K562 (cell line): ENCODE measurements around the gene GLI1. TPM values are rescaled to one million over a fixed set of nuclear protein-coding genes. Genes with fewer than 3 reads are reported as not detected.

Source experiments
- BCOR ChIP-seq: fragments of 450-650 bp; IDR thresholded peaks from 2 replicates; pipeline ENCODE4 v1.6.1; 2016
- CBX1 ChIP-seq: sonication (generic); IDR thresholded peaks from 2 replicates; pipeline ENCODE4 v1.6.1; 2016; ENCODE audit warnings: antibody characterized with exemption, low read depth, mild to moderate bottlenecking
- CEBPG ChIP-seq, 3 experiments: fragments of 200-800 bp in 1 of 3; sonication (Bioruptor generic) in 1 of 3; sonication (generic) in 1 of 3; formaldehyde crosslinking in 1 of 3; IDR thresholded peaks in 2 of 3; conservative IDR thresholded peaks in 1 of 3; 2 replicates each; pipeline versions ENCODE4 v1.6.1 to v1.8.0; 2016 to 2022; ENCODE audit warnings: missing compliant biosample characterization in 2 of 3, missing genetic modification characterization in 2 of 3, mild to moderate bottlenecking in 1 of 3, missing genetic modification reagents in 1 of 3
- ELF2 ChIP-seq: fragments of 250-450 bp; sonication (Bioruptor Pico); IDR thresholded peaks from 2 replicates; pipeline ENCODE4 v1.5.0; 2021; ENCODE audit warnings: mild to moderate bottlenecking
- HDAC3 ChIP-seq: fragments of 450-650 bp; IDR thresholded peaks from 2 replicates; pipeline ENCODE4 v1.6.1; 2018; ENCODE audit warnings: borderline replicate concordance, mild to moderate bottlenecking, moderate library complexity; ENCODE audit not compliant: partially characterized antibody
- ILK ChIP-seq: fragments of 450-650 bp; IDR thresholded peaks from 2 replicates; pipeline ENCODE4 v1.6.1; 2016; ENCODE audit warnings: missing genetic modification characterization, low read depth, mild to moderate bottlenecking, missing compliant biosample characterization, moderate library complexity, borderline replicate concordance
- MEIS2 ChIP-seq: fragments of 450-650 bp; IDR thresholded peaks from 2 replicates; pipeline ENCODE4 v1.6.1; 2014; ENCODE audit warnings: mild to moderate bottlenecking; ENCODE audit not compliant: partially characterized antibody
- POLR2A ChIP-seq: fragments of 450-650 bp; conservative IDR thresholded peaks from 2 replicates; pipeline ENCODE4 v1.6.1; 2016
- POLR2AphosphoS5 ChIP-seq: IDR thresholded peaks from 2 replicates; pipeline ENCODE4 v1.6.1; 2011; ENCODE audit warnings: mild to moderate bottlenecking, low read depth, low read length, moderate library complexity; ENCODE audit not compliant: control insufficient read depth, insufficient read depth
- PTBP1 ChIP-seq: fragments of 200-400 bp; formaldehyde crosslinking; IDR thresholded peaks from 2 replicates; pipeline ENCODE4 v1.6.1; 2017; ENCODE audit warnings: low read depth, low read length
- RBFOX2 ChIP-seq: fragments of 200-400 bp; formaldehyde crosslinking; IDR thresholded peaks from 2 replicates; pipeline ENCODE4 v1.6.1; 2017; ENCODE audit warnings: low read depth, mild to moderate bottlenecking, low read length, moderate library complexity
- SLC30A9 ChIP-seq: fragments of 250-450 bp; sonication (Bioruptor Pico); IDR thresholded peaks from 2 replicates; pipeline ENCODE4 v1.8.0; 2022; ENCODE audit warnings: mild to moderate bottlenecking, moderate library complexity
- SUPT5H ChIP-seq: fragments of 450-650 bp; IDR thresholded peaks from 2 replicates; pipeline ENCODE4 v1.6.1; 2016
- TBP ChIP-seq: optimal IDR thresholded peaks from 2 replicates; pipeline ENCODE3; 2011; ENCODE audit warnings: low read depth, low read length, improper control_type of control experiment
- TCF7L2 ChIP-seq: fragments of 150-350 bp; IDR thresholded peaks from 2 replicates; pipeline ENCODE4 v1.6.1; 2016; ENCODE audit warnings: low read depth, mild to moderate bottlenecking, low read length, moderate library complexity
- XRCC3 ChIP-seq: fragments of 450-650 bp; IDR thresholded peaks from 2 replicates; pipeline ENCODE4 v1.6.1; 2017; ENCODE audit warnings: mild to moderate bottlenecking, moderate library complexity
- ZFP36 ChIP-seq: fragments of 150-350 bp; IDR thresholded peaks from 2 replicates; pipeline ENCODE4 v1.6.1; 2018; ENCODE audit warnings: low read length, low read depth; ENCODE audit not compliant: partially characterized antibody
- polyA plus RNA-seq, 8 experiments: library from polyadenylated mRNA; depleted of rRNA in 4 of 8; stranded (reverse) in 5 of 8; unstranded in 3 of 8; fragments of >200 nt; fragmentation: Nextera tagmentation in 2 of 8; fragmentation: Illumina TruSeq in 1 of 8; extraction: Ambion mirVana in 2 of 8; extraction: Trizol in 1 of 8; gene quantifications; 2 replicates each; pipeline versions ENCODE4 v1.2.1 to v1.2.3, GENCODE V29; 2011 to 2014; ENCODE audit warnings: inconsistent platforms in 1 of 8, missing spikeins in 1 of 8
- total RNA-seq, 7 experiments: library from RNA; depleted of rRNA in 6 of 7; stranded (reverse); fragments of >200 nt in 6 of 7; fragmentation: Illumina TruSeq in 2 of 7; extraction: Trizol in 2 of 7; gene quantifications; 2 replicates each; pipeline versions ENCODE4 v1.2.1 to v1.2.3, GENCODE V29; 2011 to 2021; ENCODE audit warnings: low replicate concordance in 1 of 7
- TF ChIP-seq, protein P1 (sequence below): fragments of 450-650 bp; formaldehyde crosslinking; conservative IDR thresholded peaks from 2 replicates; pipeline ENCODE4 v1.4.0; 2022; ENCODE audit warnings: mild to moderate bottlenecking, missing genetic modification characterization
- TF ChIP-seq, protein P2 (sequence below): sonication (generic); formaldehyde crosslinking; IDR thresholded peaks from 2 replicates; pipeline ENCODE4 v1.8.0; 2022; ENCODE audit warnings: missing genetic modification reagents, mild to moderate bottlenecking, moderate library complexity, borderline replicate concordance
- TF ChIP-seq, protein P3 (sequence below): sonication (generic); formaldehyde crosslinking; IDR thresholded peaks from 2 replicates; pipeline ENCODE4 v1.8.1; 2023; ENCODE audit warnings: missing genetic modification reagents, mild to moderate bottlenecking, borderline replicate concordance
- TF ChIP-seq, protein P4 (sequence below): fragments of 250-450 bp; sonication (Bioruptor Pico); IDR thresholded peaks from 2 replicates; pipeline ENCODE4 v1.5.0; 2020; ENCODE audit warnings: mild to moderate bottlenecking

Gene GLI1
- total and polyA plus RNA-seq, 9 of the 15 experiments (the other 6 are each of a cell fraction or from before 2014, with no cell fraction given): 0.24 to 3.7 (median 0.61) TPM

DNA sequence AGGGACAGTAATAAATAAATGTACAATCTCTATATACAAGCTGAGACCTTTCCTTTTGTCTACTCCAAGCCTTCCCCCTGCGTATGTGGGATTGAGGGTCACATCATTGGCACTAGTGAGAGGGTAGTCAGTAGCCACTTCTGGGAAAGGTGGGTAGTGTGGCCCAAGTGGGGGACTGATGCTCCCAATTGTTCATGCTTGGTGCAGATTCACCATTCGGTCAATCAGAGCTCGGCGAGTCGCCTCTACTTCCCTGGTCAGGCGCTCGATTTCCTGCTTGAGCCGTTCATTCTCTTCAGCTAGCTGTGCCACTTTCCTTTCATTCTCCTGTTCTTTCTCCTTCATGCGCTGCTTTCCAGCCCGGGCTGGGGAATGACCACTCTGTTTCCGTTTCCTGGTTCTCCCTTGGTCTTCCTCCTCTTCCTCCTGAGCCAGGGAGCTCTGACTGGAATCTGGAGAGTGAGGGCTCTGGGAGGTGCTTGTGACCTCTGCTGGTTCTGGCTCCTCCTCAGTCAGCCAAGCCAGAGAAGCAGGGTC lies 57.1 kb downstream of the GLI1 start (continued):
- TF ChIP-seq, protein P1, sequence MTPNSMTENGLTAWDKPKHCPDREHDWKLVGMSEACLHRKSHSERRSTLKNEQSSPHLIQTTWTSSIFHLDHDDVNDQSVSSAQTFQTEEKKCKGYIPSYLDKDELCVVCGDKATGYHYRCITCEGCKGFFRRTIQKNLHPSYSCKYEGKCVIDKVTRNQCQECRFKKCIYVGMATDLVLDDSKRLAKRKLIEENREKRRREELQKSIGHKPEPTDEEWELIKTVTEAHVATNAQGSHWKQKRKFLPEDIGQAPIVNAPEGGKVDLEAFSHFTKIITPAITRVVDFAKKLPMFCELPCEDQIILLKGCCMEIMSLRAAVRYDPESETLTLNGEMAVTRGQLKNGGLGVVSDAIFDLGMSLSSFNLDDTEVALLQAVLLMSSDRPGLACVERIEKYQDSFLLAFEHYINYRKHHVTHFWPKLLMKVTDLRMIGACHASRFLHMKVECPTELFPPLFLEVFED (CRISPR knock-in tag): no peak
- TF ChIP-seq CEBPG (CRISPR knock-in tag; IDR thresholded peaks at IDR 0.05) (no peak), CEBPG (tag; conservative IDR thresholded peaks at IDR 0.05 in 1 of 2, IDR thresholded peaks at IDR 0.05 in 1 of 2) (no peak), XRCC3 (no peak), RBFOX2 (peak; percentile 69), SLC30A9 (CRISPR knock-in tag) (no peak), POLR2A (peak; percentile 11), MEIS2 (no peak), TCF7L2 (no peak), ZFP36 (no peak), HDAC3 (no peak), CBX1 (0 out of 2 replicates have a peak, but pooled peaks have one; percentile 35), ELF2 (CRISPR knock-in tag) (peak; percentile 35; the same call in 1 of the 2 replicates), BCOR (no peak), POLR2AphosphoS5 (peak; percentile 27; the same call in 1 of the 2 replicates), PTBP1 (no peak), SUPT5H (peak; percentile 49), TBP (no peak), ILK (no peak)
- TF ChIP-seq, protein P2, sequence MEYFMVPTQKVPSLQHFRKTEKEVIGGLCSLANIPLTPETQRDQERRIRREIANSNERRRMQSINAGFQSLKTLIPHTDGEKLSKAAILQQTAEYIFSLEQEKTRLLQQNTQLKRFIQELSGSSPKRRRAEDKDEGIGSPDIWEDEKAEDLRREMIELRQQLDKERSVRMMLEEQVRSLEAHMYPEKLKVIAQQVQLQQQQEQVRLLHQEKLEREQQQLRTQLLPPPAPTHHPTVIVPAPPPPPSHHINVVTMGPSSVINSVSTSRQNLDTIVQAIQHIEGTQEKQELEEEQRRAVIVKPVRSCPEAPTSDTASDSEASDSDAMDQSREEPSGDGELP (CRISPR knock-in tag): no peak; the same call in 1 of the 2 replicates
- TF ChIP-seq, protein P3, sequence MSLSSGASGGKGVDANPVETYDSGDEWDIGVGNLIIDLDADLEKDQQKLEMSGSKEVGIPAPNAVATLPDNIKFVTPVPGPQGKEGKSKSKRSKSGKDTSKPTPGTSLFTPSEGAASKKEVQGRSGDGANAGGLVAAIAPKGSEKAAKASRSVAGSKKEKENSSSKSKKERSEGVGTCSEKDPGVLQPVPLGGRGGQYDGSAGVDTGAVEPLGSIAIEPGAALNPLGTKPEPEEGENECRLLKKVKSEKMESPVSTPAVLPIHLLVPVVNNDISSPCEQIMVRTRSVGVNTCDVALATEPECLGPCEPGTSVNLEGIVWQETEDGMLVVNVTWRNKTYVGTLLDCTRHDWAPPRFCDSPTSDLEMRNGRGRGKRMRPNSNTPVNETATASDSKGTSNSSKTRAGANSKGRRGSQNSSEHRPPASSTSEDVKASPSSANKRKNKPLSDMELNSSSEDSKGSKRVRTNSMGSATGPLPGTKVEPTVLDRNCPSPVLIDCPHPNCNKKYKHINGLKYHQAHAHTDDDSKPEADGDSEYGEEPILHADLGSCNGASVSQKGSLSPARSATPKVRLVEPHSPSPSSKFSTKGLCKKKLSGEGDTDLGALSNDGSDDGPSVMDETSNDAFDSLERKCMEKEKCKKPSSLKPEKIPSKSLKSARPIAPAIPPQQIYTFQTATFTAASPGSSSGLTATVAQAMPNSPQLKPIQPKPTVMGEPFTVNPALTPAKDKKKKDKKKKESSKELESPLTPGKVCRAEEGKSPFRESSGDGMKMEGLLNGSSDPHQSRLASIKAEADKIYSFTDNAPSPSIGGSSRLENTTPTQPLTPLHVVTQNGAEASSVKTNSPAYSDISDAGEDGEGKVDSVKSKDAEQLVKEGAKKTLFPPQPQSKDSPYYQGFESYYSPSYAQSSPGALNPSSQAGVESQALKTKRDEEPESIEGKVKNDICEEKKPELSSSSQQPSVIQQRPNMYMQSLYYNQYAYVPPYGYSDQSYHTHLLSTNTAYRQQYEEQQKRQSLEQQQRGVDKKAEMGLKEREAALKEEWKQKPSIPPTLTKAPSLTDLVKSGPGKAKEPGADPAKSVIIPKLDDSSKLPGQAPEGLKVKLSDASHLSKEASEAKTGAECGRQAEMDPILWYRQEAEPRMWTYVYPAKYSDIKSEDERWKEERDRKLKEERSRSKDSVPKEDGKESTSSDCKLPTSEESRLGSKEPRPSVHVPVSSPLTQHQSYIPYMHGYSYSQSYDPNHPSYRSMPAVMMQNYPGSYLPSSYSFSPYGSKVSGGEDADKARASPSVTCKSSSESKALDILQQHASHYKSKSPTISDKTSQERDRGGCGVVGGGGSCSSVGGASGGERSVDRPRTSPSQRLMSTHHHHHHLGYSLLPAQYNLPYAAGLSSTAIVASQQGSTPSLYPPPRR: 0 out of 2 replicates have a peak, but pooled peaks have one; percentile 68
- TF ChIP-seq, protein P4, sequence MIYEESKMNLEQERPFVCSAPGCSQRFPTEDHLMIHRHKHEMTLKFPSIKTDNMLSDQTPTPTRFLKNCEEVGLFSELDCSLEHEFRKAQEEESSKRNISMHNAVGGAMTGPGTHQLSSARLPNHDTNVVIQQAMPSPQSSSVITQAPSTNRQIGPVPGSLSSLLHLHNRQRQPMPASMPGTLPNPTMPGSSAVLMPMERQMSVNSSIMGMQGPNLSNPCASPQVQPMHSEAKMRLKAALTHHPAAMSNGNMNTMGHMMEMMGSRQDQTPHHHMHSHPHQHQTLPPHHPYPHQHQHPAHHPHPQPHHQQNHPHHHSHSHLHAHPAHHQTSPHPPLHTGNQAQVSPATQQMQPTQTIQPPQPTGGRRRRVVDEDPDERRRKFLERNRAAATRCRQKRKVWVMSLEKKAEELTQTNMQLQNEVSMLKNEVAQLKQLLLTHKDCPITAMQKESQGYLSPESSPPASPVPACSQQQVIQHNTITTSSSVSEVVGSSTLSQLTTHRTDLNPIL (CRISPR knock-in tag): no peak
